Left lung (tissue), 10 donors: Measurements from ENCODE around the gene ZNF491. TPM values are rescaled to one million over a fixed set of nuclear protein-coding genes. Genes with fewer than 3 reads are reported as not detected.

Experiments used
- ATAC-seq: fragments of 200-7000 bp; cut with Tn5 transposase; one replicate; pipeline ENCODE4 v1.9.1; 2020; ENCODE audit warnings: moderate library complexity
- DNase-seq, 4 donors: peaks; one replicate each; pipeline ENCODE4 v3.0.0-alpha.2; 2013 to 2020
- H3K27ac ChIP-seq, 2 donors: fragments of 200-600 bp; sonication (generic) in 1 of 2; one replicate each; pipeline versions ENCODE4 v1.5.0 to v1.8.0; 2020 to 2021
- H3K27me3 ChIP-seq, 2 donors: fragments of 200-600 bp; sonication (generic) in 1 of 2; one replicate each; pipeline versions ENCODE4 v1.5.0 to v1.8.0; 2020 to 2021
- H3K36me3 ChIP-seq, 2 donors: fragments of 200-600 bp; sonication (generic) in 1 of 2; one replicate each; pipeline versions ENCODE4 v1.5.0 to v1.8.0; 2020 to 2021
- H3K4me1 ChIP-seq, 2 donors: fragments of 200-600 bp; one replicate each; pipeline ENCODE4 v1.8.0; 2021
- H3K4me3 ChIP-seq, 2 donors: fragments of 200-600 bp; sonication (generic) in 1 of 2; one replicate each; pipeline versions ENCODE4 v1.5.0 to v1.8.0; 2020 to 2021; ENCODE audit warnings: mild to moderate bottlenecking in 1 of 2
- H3K9me3 ChIP-seq, 2 donors: fragments of 200-600 bp; sonication (generic) in 1 of 2; one replicate each; pipeline versions ENCODE4 v1.5.0 to v1.8.0; 2020 to 2021
- CTCF ChIP-seq, 2 donors: fragments of 200-600 bp; sonication (generic) in 1 of 2; IDR thresholded peaks; one replicate each; pipeline versions ENCODE4 v1.5.0 to v1.8.0; 2021; ENCODE audit warnings: antibody characterized with exemption in 2 of 2
- intact Hi-C, 2 donors: fragments of 100-400 bp; cut with DNase I; formaldehyde crosslinking; loops; one replicate each; pipeline versions ENCODE4 v1.11.2 to v1.14.2; 2022
- polyA plus RNA-seq, 6 donors: library from polyadenylated mRNA; unstranded; fragments of 120-200 nt; gene quantifications; one replicate each; pipeline ENCODE4 v1.2.1, GENCODE V29; 2013; ENCODE audit not compliant: insufficient read length in 6 of 6
- total RNA-seq, 2 donors: library from RNA; stranded (reverse); fragmentation: NEBNext Ultra II Directional; extraction: Animal tissue kit (Norgen Biotek cat#: 25700); gene quantifications; one replicate each; pipeline ENCODE4 v1.2.1, GENCODE V29; 2021
- donor health status: DM: no; HTN: yes; CAD: no.
- donor health status: DM: no; HTN: no; CAD: no.

The ZNF491 gene
- total and polyA plus RNA-seq, 8 donors, result 2.0 to 10.2 (median 8.7) TPM

DNA sequence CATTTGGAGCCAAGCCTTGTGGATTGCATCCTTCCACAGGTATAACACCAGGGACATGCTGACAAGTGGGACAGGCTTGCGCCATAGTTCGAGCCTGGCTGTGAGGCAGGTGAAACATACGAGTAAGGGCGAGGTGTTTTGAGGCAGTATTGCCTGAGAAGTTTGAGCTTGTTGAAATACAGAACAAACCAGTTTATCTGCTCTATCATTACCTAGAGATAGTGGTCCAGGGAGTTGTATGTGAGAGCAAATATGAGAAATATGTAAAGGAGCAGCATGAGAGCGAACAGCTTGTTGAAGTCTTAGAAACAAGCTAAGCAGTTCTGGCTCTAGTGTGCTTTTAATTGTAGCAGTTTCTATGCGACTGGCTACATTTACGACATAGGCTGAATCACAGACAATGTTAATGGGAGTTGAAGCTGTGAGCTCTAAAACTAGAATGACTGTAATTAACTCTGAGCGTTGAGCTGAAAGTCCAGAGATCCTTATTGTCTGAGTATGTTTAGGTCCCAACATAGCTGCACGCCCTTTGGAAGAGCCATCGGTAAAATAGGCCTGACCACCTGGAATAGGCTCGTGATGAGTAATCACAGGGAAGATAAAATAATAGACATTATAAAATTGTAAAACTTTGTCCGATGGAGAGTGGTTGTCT, 58.4 kb downstream of the ZNF491 start:
- peak in 3 of 4 donors; percentile 20 to 68 (median 46) for DNase-seq
- no peak for TF ChIP-seq CTCF (IDR thresholded peaks at IDR 0.05)

More for the DNA sequence above, 58.4 kb downstream of the ZNF491 start:
- no peaks in the 10 kb centered on the region for H3K4me1 ChIP-seq
- peak; percentile 95 for ATAC-seq
- H3K4me3 ChIP-seq, result no peak overlapping the region
- no peaks in the 10 kb centered on the region for H3K36me3 ChIP-seq
- H3K27me3 ChIP-seq, result no peaks in the 10 kb centered on the region
- intact Hi-C loops, result no loop called here
- no peak overlapping the region for H3K27ac ChIP-seq
- H3K9me3 ChIP-seq, result peaks cover 0 to 49% of the 10 kb centered on the region in 2 donors

Other genes with a start within 250 kb of the ZNF491 start
- 10 to 100 TPM; 50.4 to 53.4 TPM for gene ELOF1, start 239.3 kb upstream of the ZNF491 start, total RNA-seq
- gene ELOF1, start 239.3 kb upstream of the ZNF491 start, polyA plus RNA-seq, result 10 to 100 TPM; 38.0 to 49.4 (median 46.7) TPM
- 100 to 1,000 TPM; 242 to 299 TPM for gene ACP5, start 220.9 kb upstream of the ZNF491 start, total RNA-seq
- 1 to 10 TPM; 1.5 to 5.5 (median 3.1) TPM for gene ACP5, start 220.9 kb upstream of the ZNF491 start, polyA plus RNA-seq
- gene ZNF627, start 201.0 kb upstream of the ZNF491 start, total RNA-seq, result 10 to 100 TPM; 10.5 to 12.3 TPM
- 10 to 100 TPM; 31.9 to 42.4 (median 35.4) TPM for gene ZNF627, start 201.0 kb upstream of the ZNF491 start, polyA plus RNA-seq
- gene ZNF823, start 59.6 kb upstream of the ZNF491 start, total RNA-seq, result 1 to 10 TPM; 5.3 to 5.5 TPM
- gene ZNF823, start 59.6 kb upstream of the ZNF491 start, polyA plus RNA-seq, result 1 to 10 TPM; 8.0 to 9.1 (median 8.7) TPM
- gene ZNF441, start 31.5 kb upstream of the ZNF491 start, total RNA-seq, result 1 to 10 TPM; 5.6 to 7.4 TPM
- 10 to 100 TPM in 5 of 6 donors, 1 to 10 TPM in 1; 9.8 to 15.5 (median 12.1) TPM for gene ZNF441, start 31.5 kb upstream of the ZNF491 start, polyA plus RNA-seq
- 10 to 100 TPM; 12.6 to 18.0 TPM for gene ZNF440, start 15.8 kb downstream of the ZNF491 start, total RNA-seq
- gene ZNF440, start 15.8 kb downstream of the ZNF491 start, polyA plus RNA-seq, result 10 to 100 TPM; 19.4 to 26.4 (median 22.1) TPM
- gene ZNF439, start 50.2 kb downstream of the ZNF491 start, total RNA-seq, result 10 to 100 TPM in 1 of 2 donors, 1 to 10 TPM in 1; 7.6 to 10.7 TPM
- 10 to 100 TPM; 17.3 to 20.8 (median 20.1) TPM for gene ZNF439, start 50.2 kb downstream of the ZNF491 start, polyA plus RNA-seq
- gene ZNF69, start 89.3 kb downstream of the ZNF491 start, total RNA-seq, result 10 to 100 TPM; 11.2 to 14.6 TPM
- gene ZNF69, start 89.3 kb downstream of the ZNF491 start, polyA plus RNA-seq, result 10 to 100 TPM; 14.6 to 25.0 (median 18.5) TPM
- gene ZNF700, start 126.6 kb downstream of the ZNF491 start, total RNA-seq, result 10 to 100 TPM in 1 of 2 donors, 1 to 10 TPM in 1; 9.9 to 14.6 TPM
- 10 to 100 TPM; 17.9 to 23.9 (median 21.3) TPM for gene ZNF700, start 126.6 kb downstream of the ZNF491 start, polyA plus RNA-seq
- 1 to 10 TPM; 4.9 to 5.7 TPM for gene ZNF763, start 166.5 kb downstream of the ZNF491 start, total RNA-seq
- gene ZNF763, start 166.5 kb downstream of the ZNF491 start, polyA plus RNA-seq, result 10 to 100 TPM in 1 of 6 donors, 1 to 10 TPM in 5; 7.7 to 10.2 (median 8.4) TPM
- 1 to 10 TPM; 4.4 to 6.2 TPM for gene ZNF433, start 237.2 kb downstream of the ZNF491 start, total RNA-seq
- 10 to 100 TPM; 14.4 to 20.6 (median 16.5) TPM for gene ZNF433, start 237.2 kb downstream of the ZNF491 start, polyA plus RNA-seq